PC-9 (cell line): ENCODE data around the gene ANTXR2. TPM values are rescaled to one million over a fixed set of nuclear protein-coding genes. Genes with fewer than 3 reads are reported as not detected.

Experiments
- BruUV-seq: library from RNA; stranded (reverse); fragments of 400-500 nt; replicated peaks from 2 replicates; lab custom pipeline; 2021; lab: Mats Ljungman, UMichigan
- CTCF ChIA-PET: fragments of 300-600 bp; sonication (Branson Sonifier 250); formaldehyde crosslinking; loops from one replicate; lab custom pipeline; 2022; ENCODE audit warnings: antibody characterized with exemption; lab: Charles Lee
- POLR2A ChIA-PET: fragments of 300-600 bp; sonication (Branson Sonifier 250); formaldehyde crosslinking; loops from one replicate; lab custom pipeline; 2022; ENCODE audit warnings: antibody characterized with exemption; ENCODE audit not compliant: unreplicated experiment; lab: Charles Lee
- DNase-seq, 2 experiments: peaks; one replicate each; pipeline versions ENCODE4 v3.0.0 to v3.0.0-alpha.2; 2015 to 2022; ENCODE audit warnings: mixed read lengths in 1 of 2
- H2AFZ ChIP-seq: fragments of 200-600 bp; sonication (generic); 2 replicates; pipeline ENCODE4 v1.8.1; 2017; ENCODE audit warnings: antibody characterized with exemption
- H3F3A ChIP-seq: fragments of 200-600 bp; sonication (generic); 2 replicates; pipeline ENCODE4 v1.8.1; 2017; ENCODE audit warnings: antibody characterized with exemption, mild to moderate bottlenecking, low read depth; ENCODE audit not compliant: insufficient read depth
- H3K27ac ChIP-seq: fragments of 200-600 bp; sonication (generic); 2 replicates; pipeline ENCODE4 v1.6.1; 2016; ENCODE audit warnings: mixed run types
- H3K27me3 ChIP-seq: fragments of 200-600 bp; sonication (generic); 2 replicates; pipeline ENCODE4 v1.6.1; 2016; ENCODE audit warnings: low read depth, mixed run types; ENCODE audit not compliant: insufficient read depth
- H3K36me3 ChIP-seq: fragments of 200-600 bp; sonication (generic); 2 replicates; pipeline ENCODE4 v1.6.1; 2016; ENCODE audit warnings: low read depth, mixed run types
- H3K4me1 ChIP-seq: fragments of 200-600 bp; sonication (generic); replicated peaks from 2 replicates; pipeline ENCODE4 v1.6.1; 2016; ENCODE audit warnings: mixed run types; ENCODE audit not compliant: insufficient read depth
- H3K4me2 ChIP-seq: fragments of 200-600 bp; sonication (generic); 2 replicates; pipeline ENCODE4 v1.6.1; 2017; ENCODE audit warnings: mixed run types
- H3K4me3 ChIP-seq: fragments of 200-600 bp; sonication (generic); 2 replicates; pipeline ENCODE4 v1.6.1; 2016; ENCODE audit warnings: mixed run types
- H3K79me2 ChIP-seq: fragments of 200-600 bp; sonication (generic); 2 replicates; pipeline ENCODE4 v1.6.1; 2017; ENCODE audit warnings: low read depth, mixed run types
- H3K9me2 ChIP-seq: fragments of 200-600 bp; sonication (generic); 2 replicates; pipeline ENCODE4 v1.8.1; 2017; ENCODE audit warnings: mild to moderate bottlenecking; ENCODE audit not compliant: insufficient read depth
- H3K9me3 ChIP-seq: fragments of 200-600 bp; sonication (generic); 2 replicates; pipeline ENCODE4 v1.8.1; 2016; ENCODE audit warnings: low read depth; ENCODE audit not compliant: insufficient read depth
- H4K20me1 ChIP-seq: fragments of 200-600 bp; sonication (generic); 2 replicates; pipeline ENCODE4 v1.8.1; 2017; ENCODE audit not compliant: insufficient read depth
- EZH2 ChIP-seq: fragments of 200-600 bp; sonication (generic); IDR thresholded peaks from 2 replicates; pipeline ENCODE4 v1.8.0; 2017; ENCODE audit warnings: antibody characterized with exemption, low read depth
- intact Hi-C: fragments of 100-400 bp; cut with micrococcal nuclease; formaldehyde crosslinking; loops from one replicate; pipeline ENCODE4 v1.10.0; 2022; ENCODE audit not compliant: unreplicated experiment
- total RNA-seq: library from RNA; stranded (reverse); gene quantifications from 2 replicates; pipeline ENCODE4 v1.2.3, GENCODE V29; 2021
- TF ChIP-seq, protein P1 (sequence below): fragments of 200-600 bp; sonication (generic); conservative IDR thresholded peaks from 2 replicates; pipeline ENCODE4 v1.6.1; 2017; ENCODE audit warnings: mixed run types, antibody characterized with exemption, mild to moderate bottlenecking, moderate library complexity

ANTXR2 gene
- total RNA-seq, 1 experiment from 2014 or later: 2.0 TPM

DNA sequence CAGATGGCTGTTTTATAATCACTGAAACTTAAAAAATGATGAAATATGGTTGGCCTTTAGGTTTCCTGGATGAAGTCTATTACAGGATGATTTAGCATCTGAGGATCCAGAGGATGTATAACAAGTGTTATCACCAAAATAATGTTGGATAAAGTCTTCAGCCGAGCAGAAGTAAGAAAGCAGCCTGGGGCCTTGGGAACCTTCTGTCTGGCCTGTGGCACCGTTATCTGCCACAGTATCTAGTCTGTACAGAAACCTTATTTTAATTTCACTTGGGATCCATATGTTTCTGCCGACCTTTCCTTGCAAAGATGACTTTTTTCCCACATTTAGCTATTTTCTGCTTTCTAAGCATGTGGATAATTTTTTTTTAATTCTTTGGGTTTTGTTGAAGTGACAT is 20.5 kb upstream of the ANTXR2 start:
- H3K27me3 ChIP-seq: no peaks in the 10 kb centered on the region
- no TSS peak for BruUV-seq
- no peak for DNase-seq
- H3K4me3 ChIP-seq: no peak overlapping the region
- H3K79me2 ChIP-seq: no peaks in the 10 kb centered on the region
- no peaks in the 10 kb centered on the region for H3F3A ChIP-seq
- ChIA-PET CTCF (no interaction called here), POLR2A (no interaction called here)
- H4K20me1 ChIP-seq: no peaks in the 10 kb centered on the region
- no peaks in the 10 kb centered on the region for H3K9me3 ChIP-seq
- no peak overlapping the region for H2AFZ ChIP-seq
- no peak for TF ChIP-seq EZH2
- H3K27ac ChIP-seq: no peak overlapping the region
- no peak overlapping the region for H3K4me2 ChIP-seq
- H3K4me1 ChIP-seq: no peaks in the 10 kb centered on the region
- intact Hi-C loops: no loop called here
- H3K36me3 ChIP-seq: no peaks in the 10 kb centered on the region
- no peaks in the 10 kb centered on the region for H3K9me2 ChIP-seq

- no peaks in the 10 kb centered on the region for H3K4me1 ChIP-seq
- no peak overlapping the region for H3K27ac ChIP-seq
- TF ChIP-seq, protein P1, sequence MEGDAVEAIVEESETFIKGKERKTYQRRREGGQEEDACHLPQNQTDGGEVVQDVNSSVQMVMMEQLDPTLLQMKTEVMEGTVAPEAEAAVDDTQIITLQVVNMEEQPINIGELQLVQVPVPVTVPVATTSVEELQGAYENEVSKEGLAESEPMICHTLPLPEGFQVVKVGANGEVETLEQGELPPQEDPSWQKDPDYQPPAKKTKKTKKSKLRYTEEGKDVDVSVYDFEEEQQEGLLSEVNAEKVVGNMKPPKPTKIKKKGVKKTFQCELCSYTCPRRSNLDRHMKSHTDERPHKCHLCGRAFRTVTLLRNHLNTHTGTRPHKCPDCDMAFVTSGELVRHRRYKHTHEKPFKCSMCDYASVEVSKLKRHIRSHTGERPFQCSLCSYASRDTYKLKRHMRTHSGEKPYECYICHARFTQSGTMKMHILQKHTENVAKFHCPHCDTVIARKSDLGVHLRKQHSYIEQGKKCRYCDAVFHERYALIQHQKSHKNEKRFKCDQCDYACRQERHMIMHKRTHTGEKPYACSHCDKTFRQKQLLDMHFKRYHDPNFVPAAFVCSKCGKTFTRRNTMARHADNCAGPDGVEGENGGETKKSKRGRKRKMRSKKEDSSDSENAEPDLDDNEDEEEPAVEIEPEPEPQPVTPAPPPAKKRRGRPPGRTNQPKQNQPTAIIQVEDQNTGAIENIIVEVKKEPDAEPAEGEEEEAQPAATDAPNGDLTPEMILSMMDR: no peak
- TF ChIP-seq EZH2: no peak
- H2AFZ ChIP-seq: no peak overlapping the region
- H3F3A ChIP-seq: no peaks in the 10 kb centered on the region
- no peak for DNase-seq
- H3K27me3 ChIP-seq: no peaks in the 10 kb centered on the region
- H3K4me3 ChIP-seq: no peak overlapping the region
- H3K36me3 ChIP-seq: no peaks in the 10 kb centered on the region
- H3K9me2 ChIP-seq: no peaks in the 10 kb centered on the region
- no peaks in the 10 kb centered on the region for H3K79me2 ChIP-seq
- no peaks in the 10 kb centered on the region for H4K20me1 ChIP-seq
- intact Hi-C loops: no loop called here
- no TSS peak for BruUV-seq
- ChIA-PET POLR2A (no interaction called here), CTCF (no interaction called here)
- no peaks in the 10 kb centered on the region for H3K9me3 ChIP-seq
- no peak overlapping the region for H3K4me2 ChIP-seq
Measured at GRCh38 chr4:80092847-80093246, 19.8 kb upstream of the ANTXR2 start.

DNA sequence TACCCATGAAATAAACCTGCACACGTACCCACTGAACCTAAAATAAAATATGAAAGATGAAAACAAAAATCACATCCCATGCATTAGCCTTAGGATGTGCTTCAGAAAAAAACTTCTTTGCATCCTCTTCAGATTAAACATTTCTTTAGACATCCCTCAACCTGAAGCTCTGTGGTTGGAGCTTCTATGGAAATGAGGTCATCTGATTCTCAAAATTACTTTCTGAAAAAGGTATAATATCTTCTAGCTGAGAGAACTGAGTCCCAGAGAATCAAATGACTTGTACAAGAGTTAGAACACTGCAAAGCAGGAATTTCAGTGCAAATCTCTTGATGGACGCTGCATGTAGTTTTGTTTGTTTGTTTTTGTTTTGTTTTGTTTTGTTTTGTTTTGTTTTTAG is 19.1 kb upstream of the ANTXR2 start:
- Histone ChIP-seq H3K4me3 (no peak overlapping the region), H3K9me3 (no peaks in the 10 kb centered on the region), H4K20me1 (no peaks in the 10 kb centered on the region), H3F3A (no peaks in the 10 kb centered on the region), H3K27ac (no peak overlapping the region), H3K27me3 (no peaks in the 10 kb centered on the region), H3K79me2 (no peaks in the 10 kb centered on the region), H3K36me3 (no peaks in the 10 kb centered on the region), H2AFZ (no peak overlapping the region), H3K4me1 (no peaks in the 10 kb centered on the region), H3K9me2 (no peaks in the 10 kb centered on the region), H3K4me2 (no peak overlapping the region)
- ChIA-PET POLR2A (no interaction called here), CTCF (no interaction called here)
- intact Hi-C loops: no loop called here
- no TSS peak for BruUV-seq
- TF ChIP-seq, protein P1: no peak
- TF ChIP-seq EZH2: no peak
- no peak for DNase-seq

GRCh38 chr4:80091688-80092087 is 18.7 kb upstream of the ANTXR2 start:
- intact Hi-C loops: no loop called here
- H3K9me3 ChIP-seq: no peaks in the 10 kb centered on the region
- no peak for DNase-seq
- H3K27ac ChIP-seq: no peak overlapping the region
- no peak for TF ChIP-seq EZH2
- H2AFZ ChIP-seq: no peak overlapping the region
- BruUV-seq: no TSS peak
- no peaks in the 10 kb centered on the region for H3F3A ChIP-seq
- H3K4me3 ChIP-seq: no peak overlapping the region
- no peaks in the 10 kb centered on the region for H3K36me3 ChIP-seq
- no peaks in the 10 kb centered on the region for H3K79me2 ChIP-seq
- no peaks in the 10 kb centered on the region for H3K4me1 ChIP-seq
- no peaks in the 10 kb centered on the region for H3K9me2 ChIP-seq
- H4K20me1 ChIP-seq: no peaks in the 10 kb centered on the region
- POLR2A ChIA-PET: no interaction called here
- no peak overlapping the region for H3K4me2 ChIP-seq
- CTCF ChIA-PET: interaction anchor here (0.6 kb wide), 1 partner anchor 146 kb away, joined by 3 read pairs; no protein-coding TSS in a partner anchor
- no peaks in the 10 kb centered on the region for H3K27me3 ChIP-seq
